Right atrium auricular region (tissue), 2 donors: ENCODE data around the gene ZFP92. TPM values are rescaled to one million over a fixed set of nuclear protein-coding genes. Genes with fewer than 3 reads are reported as not detected.

ENCODE experiments used
- DNase-seq: peaks from one replicate; pipeline ENCODE4 v3.0.0-alpha.2; 2019; ENCODE audit warnings: low spot score
- H3K27ac ChIP-seq, 2 donors: fragments of 200-600 bp; sonication (generic); 1 replicate in 1 of 2; 2 replicates in 1 of 2; pipeline ENCODE4 v1.5.1; 2016 to 2019
- H3K27me3 ChIP-seq, 2 donors: fragments of 200-600 bp; sonication (generic); one replicate each; pipeline versions ENCODE4 v1.5.1 to v1.6.0; 2017 to 2019
- H3K36me3 ChIP-seq: fragments of 200-600 bp; sonication (generic); one replicate; pipeline ENCODE4 v1.5.1; 2016
- H3K4me1 ChIP-seq, 2 donors: fragments of 200-600 bp; sonication (generic); one replicate each; pipeline versions ENCODE4 v1.5.1 to v1.6.0; 2017 to 2019
- H3K4me3 ChIP-seq, 2 donors: fragments of 200-600 bp; sonication (generic); 1 replicate in 1 of 2; 2 replicates in 1 of 2; pipeline ENCODE4 v1.5.1; 2017 to 2019; ENCODE audit warnings: mild to moderate bottlenecking in 1 of 2, moderate library complexity in 1 of 2
- H3K9me3 ChIP-seq, 2 donors: fragments of 200-600 bp; sonication (generic); one replicate each; pipeline ENCODE4 v1.5.1; 2019
- total RNA-seq, 2 donors: library from RNA; depleted of rRNA; stranded (reverse); fragments of >200 nt; gene quantifications; one replicate each; pipeline ENCODE4 v1.1.0, GENCODE V29; 2016
- TF ChIP-seq, protein P1 (sequence below), 2 donors: fragments of 200-600 bp; sonication (generic); IDR thresholded peaks; one replicate each; pipeline ENCODE4 v1.5.1; 2019; ENCODE audit warnings: antibody characterized with exemption in 2 of 2

The ZFP92 gene
- total RNA-seq, 2 donors from 2014 or later, result 0.85 to 1.6 TPM

DNA sequence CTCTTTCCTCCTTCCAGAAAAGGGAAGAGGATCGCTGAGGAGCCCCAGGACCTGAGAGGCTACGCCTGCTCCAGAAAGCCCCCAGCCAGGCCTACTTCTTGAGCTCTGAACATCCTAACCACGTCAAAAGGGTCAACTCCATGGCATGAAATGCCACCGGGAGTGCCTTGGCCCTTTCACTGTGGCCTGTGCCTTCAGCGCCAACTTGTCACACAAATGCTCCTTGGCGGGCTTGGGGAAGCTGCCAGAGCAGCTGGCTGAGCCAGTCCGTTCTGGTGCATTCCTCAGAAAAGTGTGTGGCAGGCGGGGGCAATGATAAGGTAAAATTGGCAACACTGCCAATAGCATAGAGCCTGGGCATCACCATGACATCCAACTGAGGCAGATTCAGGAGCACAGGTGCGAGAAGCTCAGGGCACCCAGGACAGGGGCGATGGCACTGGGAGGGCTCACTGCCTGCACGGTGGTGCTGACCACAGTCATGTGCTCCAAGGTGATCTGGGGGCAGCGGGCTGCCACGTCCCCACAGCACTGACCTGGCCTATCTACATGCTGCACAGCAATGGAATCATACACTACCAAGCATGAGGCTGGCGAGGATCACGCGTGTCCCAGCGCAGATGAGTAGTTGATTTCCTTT lies 46.7 kb downstream of the ZFP92 start:
- Histone ChIP-seq H3K4me3 (no peak overlapping the region), H3K4me1 (peaks cover 0 to 7% of the 10 kb centered on the region in 2 donors), H3K36me3 (peaks cover 4% of the 10 kb centered on the region), H3K27ac (no peak overlapping the region), H3K9me3 (no peaks in the 10 kb centered on the region), H3K27me3 (no peaks in the 10 kb centered on the region)
- no peak for DNase-seq
- TF ChIP-seq, protein P1, sequence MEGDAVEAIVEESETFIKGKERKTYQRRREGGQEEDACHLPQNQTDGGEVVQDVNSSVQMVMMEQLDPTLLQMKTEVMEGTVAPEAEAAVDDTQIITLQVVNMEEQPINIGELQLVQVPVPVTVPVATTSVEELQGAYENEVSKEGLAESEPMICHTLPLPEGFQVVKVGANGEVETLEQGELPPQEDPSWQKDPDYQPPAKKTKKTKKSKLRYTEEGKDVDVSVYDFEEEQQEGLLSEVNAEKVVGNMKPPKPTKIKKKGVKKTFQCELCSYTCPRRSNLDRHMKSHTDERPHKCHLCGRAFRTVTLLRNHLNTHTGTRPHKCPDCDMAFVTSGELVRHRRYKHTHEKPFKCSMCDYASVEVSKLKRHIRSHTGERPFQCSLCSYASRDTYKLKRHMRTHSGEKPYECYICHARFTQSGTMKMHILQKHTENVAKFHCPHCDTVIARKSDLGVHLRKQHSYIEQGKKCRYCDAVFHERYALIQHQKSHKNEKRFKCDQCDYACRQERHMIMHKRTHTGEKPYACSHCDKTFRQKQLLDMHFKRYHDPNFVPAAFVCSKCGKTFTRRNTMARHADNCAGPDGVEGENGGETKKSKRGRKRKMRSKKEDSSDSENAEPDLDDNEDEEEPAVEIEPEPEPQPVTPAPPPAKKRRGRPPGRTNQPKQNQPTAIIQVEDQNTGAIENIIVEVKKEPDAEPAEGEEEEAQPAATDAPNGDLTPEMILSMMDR (IDR thresholded peaks at IDR 0.05), result no peak

DNA sequence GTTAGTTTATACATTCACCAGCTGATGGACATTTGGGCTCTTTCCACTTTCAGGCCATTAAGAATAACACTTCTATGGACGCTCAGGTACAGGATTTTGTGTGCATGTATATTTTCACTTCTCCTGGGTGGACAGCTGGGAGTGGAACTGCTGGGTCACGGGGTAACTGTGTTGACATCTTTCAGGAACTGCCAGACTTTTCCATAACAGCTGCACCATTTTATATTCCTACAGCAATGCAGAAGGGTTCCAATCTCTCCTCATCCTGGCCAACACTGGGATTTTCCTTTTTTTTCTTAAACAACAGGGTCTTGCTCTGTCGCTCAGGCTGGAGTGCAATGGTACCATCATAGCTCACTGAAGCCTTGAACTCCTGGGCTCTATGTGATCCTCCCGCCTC lies 47.2 kb downstream of the ZFP92 start:
- H3K4me3 ChIP-seq, result no peak overlapping the region
- no peak overlapping the region for H3K27ac ChIP-seq
- peaks cover 0 to 7% of the 10 kb centered on the region in 2 donors for H3K4me1 ChIP-seq
- peaks cover 4% of the 10 kb centered on the region for H3K36me3 ChIP-seq
- H3K9me3 ChIP-seq, result no peaks in the 10 kb centered on the region
- no peaks in the 10 kb centered on the region for H3K27me3 ChIP-seq
- no peak for DNase-seq
- TF ChIP-seq, protein P1 (IDR thresholded peaks at IDR 0.05), result no peak

DNA sequence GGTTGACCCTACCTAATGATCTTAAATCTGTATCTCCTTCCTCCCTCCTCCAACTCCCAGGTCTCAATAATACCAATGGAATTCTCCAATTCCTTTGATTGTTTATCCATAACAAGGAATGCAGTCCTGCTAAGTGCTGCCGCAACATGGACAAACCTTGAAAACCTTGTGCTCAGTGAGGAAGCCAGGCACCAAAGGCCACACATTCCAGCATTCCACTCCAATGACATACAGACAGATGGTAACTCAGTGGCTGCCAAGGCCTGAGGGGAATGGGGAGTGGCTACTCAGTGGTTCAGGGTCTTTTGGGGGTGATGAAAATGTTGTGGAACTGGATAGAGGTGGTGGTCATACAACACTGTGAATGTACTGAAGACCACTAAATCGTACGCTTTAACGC lies 48.7 kb downstream of the ZFP92 start:
- H3K4me3 ChIP-seq, result no peak overlapping the region
- DNase-seq, result no peak
- H3K27me3 ChIP-seq, result no peaks in the 10 kb centered on the region
- TF ChIP-seq, protein P1 (IDR thresholded peaks at IDR 0.05), result no peak
- no peaks in the 10 kb centered on the region for H3K9me3 ChIP-seq
- H3K36me3 ChIP-seq, result peaks cover 4% of the 10 kb centered on the region
- H3K4me1 ChIP-seq, result peaks cover 0 to 7% of the 10 kb centered on the region in 2 donors
- H3K27ac ChIP-seq, result no peak overlapping the region

DNA sequence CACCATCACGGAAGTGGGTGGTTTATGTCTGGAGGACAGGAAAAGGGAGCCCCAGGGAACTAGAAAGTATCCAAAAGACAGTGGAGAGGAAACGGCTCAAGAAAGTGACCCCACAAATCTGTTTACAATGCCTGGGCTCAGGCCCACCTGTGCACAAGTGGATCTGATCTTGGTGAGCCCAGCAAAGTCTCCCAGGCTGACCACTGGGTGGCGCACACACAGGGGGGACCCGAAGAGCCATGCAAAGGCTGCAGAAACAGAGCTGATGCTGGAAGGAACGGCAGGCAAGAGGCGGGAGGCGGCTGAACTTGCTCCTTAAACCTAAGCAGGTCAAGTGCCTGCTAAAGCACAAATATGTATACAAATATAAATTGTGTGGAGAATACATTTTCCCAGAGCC lies 49.6 kb downstream of the ZFP92 start:
- Histone ChIP-seq H3K36me3 (peaks cover 4% of the 10 kb centered on the region), H3K9me3 (no peaks in the 10 kb centered on the region), H3K27me3 (no peaks in the 10 kb centered on the region), H3K4me3 (no peak overlapping the region), H3K27ac (no peak overlapping the region), H3K4me1 (peaks cover 0 to 7% of the 10 kb centered on the region in 2 donors)
- TF ChIP-seq, protein P1 (IDR thresholded peaks at IDR 0.05), result peak; percentile 27 to 65
- no peak for DNase-seq

Other genes starting within 250 kb of the ZFP92 start
- not detected for gene MAGEA1, start 232.2 kb upstream of the ZFP92 start, total RNA-seq
- not detected for gene PNMA6F, start 89.7 kb upstream of the ZFP92 start, total RNA-seq
- 1 to 10 TPM; 5.9 to 7.2 TPM for gene ZNF275, start 77.3 kb upstream of the ZFP92 start, total RNA-seq
- not detected for gene PNMA6E, start 10.1 kb upstream of the ZFP92 start, total RNA-seq
- under 1 TPM in 1 of 2 donors, not detected in 1; 0.94 TPM for gene TREX2, start 34.6 kb downstream of the ZFP92 start, total RNA-seq
- 10 to 100 TPM; 10.5 to 15.9 TPM for gene HAUS7, start 59.1 kb downstream of the ZFP92 start, total RNA-seq
- gene BGN, start 83.5 kb downstream of the ZFP92 start, total RNA-seq, result 100 to 1,000 TPM; 141 to 206 TPM
- not detected for gene ATP2B3, start 106.2 kb downstream of the ZFP92 start, total RNA-seq
- gene CCNQ, start 187.7 kb downstream of the ZFP92 start, total RNA-seq, result 10 to 100 TPM; 48.0 to 65.0 TPM
- not detected for gene DUSP9, start 235.7 kb downstream of the ZFP92 start, total RNA-seq